ENCODE results near the gene ISX. TPM values are rescaled to one million over a fixed set of nuclear protein-coding genes. Genes with fewer than 3 reads are reported as not detected.

The ISX gene
- total and polyA plus RNA-seq, 2 of the 13 experiments (the other 11 are each of a cell fraction or from before 2014, with no cell fraction given), result 1.4 to 1.8 TPM

GRCh38 chr22:35023692-35024363 is 42.1 kb upstream of the ISX start (continued):
- TF ChIP-seq, protein P1, sequence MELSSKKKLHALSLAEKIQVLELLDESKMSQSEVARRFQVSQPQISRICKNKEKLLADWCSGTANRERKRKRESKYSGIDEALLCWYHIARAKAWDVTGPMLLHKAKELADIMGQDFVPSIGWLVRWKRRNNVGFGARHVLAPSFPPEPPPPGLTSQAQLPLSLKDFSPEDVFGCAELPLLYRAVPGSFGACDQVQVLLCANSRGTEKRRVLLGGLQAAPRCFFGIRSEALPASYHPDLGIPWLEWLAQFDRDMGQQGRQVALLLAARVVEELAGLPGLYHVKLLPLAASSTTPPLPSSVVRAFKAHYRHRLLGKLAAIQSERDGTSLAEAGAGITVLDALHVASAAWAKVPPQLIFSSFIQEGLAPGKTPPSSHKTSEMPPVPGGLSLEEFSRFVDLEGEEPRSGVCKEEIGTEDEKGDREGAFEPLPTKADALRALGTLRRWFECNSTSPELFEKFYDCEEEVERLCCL (CRISPR knock-in tag; IDR thresholded peaks at IDR 0.05; ENCODE audit: borderline replicate concordance), result no peak
- no peak for TF ChIP-seq ZNF75D (CRISPR knock-in tag; IDR thresholded peaks at IDR 0.05; ENCODE audit: borderline replicate concordance)
- TF ChIP-seq, protein P2, sequence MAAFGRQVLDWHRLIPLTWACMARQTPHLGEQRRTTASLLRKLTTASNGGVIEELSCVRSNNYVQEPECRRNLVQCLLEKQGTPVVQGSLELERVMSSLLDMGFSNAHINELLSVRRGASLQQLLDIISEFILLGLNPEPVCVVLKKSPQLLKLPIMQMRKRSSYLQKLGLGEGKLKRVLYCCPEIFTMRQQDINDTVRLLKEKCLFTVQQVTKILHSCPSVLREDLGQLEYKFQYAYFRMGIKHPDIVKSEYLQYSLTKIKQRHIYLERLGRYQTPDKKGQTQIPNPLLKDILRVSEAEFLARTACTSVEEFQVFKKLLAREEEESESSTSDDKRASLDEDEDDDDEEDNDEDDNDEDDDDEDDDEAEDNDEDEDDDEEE (CRISPR knock-in tag; IDR thresholded peaks at IDR 0.05), result no peak
- TF ChIP-seq, protein P3, sequence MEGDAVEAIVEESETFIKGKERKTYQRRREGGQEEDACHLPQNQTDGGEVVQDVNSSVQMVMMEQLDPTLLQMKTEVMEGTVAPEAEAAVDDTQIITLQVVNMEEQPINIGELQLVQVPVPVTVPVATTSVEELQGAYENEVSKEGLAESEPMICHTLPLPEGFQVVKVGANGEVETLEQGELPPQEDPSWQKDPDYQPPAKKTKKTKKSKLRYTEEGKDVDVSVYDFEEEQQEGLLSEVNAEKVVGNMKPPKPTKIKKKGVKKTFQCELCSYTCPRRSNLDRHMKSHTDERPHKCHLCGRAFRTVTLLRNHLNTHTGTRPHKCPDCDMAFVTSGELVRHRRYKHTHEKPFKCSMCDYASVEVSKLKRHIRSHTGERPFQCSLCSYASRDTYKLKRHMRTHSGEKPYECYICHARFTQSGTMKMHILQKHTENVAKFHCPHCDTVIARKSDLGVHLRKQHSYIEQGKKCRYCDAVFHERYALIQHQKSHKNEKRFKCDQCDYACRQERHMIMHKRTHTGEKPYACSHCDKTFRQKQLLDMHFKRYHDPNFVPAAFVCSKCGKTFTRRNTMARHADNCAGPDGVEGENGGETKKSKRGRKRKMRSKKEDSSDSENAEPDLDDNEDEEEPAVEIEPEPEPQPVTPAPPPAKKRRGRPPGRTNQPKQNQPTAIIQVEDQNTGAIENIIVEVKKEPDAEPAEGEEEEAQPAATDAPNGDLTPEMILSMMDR (CRISPR knock-in tag; IDR thresholded peaks at IDR 0.05), result peak; percentile 85
- TF ChIP-seq PITX1 (CRISPR knock-in tag; IDR thresholded peaks at IDR 0.05), result no peak
- TF ChIP-seq GTF3A (CRISPR knock-in tag; conservative IDR thresholded peaks at IDR 0.05), result no peak
- no peak for TF ChIP-seq ZBTB2 (CRISPR knock-in tag; IDR thresholded peaks at IDR 0.05; ENCODE audit: low read depth)
- TF ChIP-seq ZNF496 (CRISPR knock-in tag; IDR thresholded peaks at IDR 0.05; ENCODE audit: insufficient replicate concordance), result no peak
- no peak for TF ChIP-seq ELK4 (CRISPR knock-in tag; IDR thresholded peaks at IDR 0.05; ENCODE audit: borderline replicate concordance)
- TF ChIP-seq MLXIP (CRISPR knock-in tag; IDR thresholded peaks at IDR 0.05; ENCODE audit: borderline replicate concordance), result no peak
- TF ChIP-seq, protein P4, sequence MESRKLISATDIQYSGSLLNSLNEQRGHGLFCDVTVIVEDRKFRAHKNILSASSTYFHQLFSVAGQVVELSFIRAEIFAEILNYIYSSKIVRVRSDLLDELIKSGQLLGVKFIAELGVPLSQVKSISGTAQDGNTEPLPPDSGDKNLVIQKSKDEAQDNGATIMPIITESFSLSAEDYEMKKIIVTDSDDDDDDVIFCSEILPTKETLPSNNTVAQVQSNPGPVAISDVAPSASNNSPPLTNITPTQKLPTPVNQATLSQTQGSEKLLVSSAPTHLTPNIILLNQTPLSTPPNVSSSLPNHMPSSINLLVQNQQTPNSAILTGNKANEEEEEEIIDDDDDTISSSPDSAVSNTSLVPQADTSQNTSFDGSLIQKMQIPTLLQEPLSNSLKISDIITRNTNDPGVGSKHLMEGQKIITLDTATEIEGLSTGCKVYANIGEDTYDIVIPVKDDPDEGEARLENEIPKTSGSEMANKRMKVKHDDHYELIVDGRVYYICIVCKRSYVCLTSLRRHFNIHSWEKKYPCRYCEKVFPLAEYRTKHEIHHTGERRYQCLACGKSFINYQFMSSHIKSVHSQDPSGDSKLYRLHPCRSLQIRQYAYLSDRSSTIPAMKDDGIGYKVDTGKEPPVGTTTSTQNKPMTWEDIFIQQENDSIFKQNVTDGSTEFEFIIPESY (CRISPR knock-in tag; IDR thresholded peaks at IDR 0.05), result 0 out of 2 replicates have a peak, but pooled peaks have one; percentile 15
- TF ChIP-seq ZBTB49 (CRISPR knock-in tag; IDR thresholded peaks at IDR 0.05; ENCODE audit: borderline replicate concordance), result no peak
